ENCODE results near the gene LRRTM2. TPM values are rescaled to one million over a fixed set of nuclear protein-coding genes. Genes with fewer than 3 reads are reported as not detected.

The LRRTM2 gene
- total RNA-seq, 3 donors from 2014 or later, result 0.06 to 0.60 (median 0.24) TPM

DNA sequence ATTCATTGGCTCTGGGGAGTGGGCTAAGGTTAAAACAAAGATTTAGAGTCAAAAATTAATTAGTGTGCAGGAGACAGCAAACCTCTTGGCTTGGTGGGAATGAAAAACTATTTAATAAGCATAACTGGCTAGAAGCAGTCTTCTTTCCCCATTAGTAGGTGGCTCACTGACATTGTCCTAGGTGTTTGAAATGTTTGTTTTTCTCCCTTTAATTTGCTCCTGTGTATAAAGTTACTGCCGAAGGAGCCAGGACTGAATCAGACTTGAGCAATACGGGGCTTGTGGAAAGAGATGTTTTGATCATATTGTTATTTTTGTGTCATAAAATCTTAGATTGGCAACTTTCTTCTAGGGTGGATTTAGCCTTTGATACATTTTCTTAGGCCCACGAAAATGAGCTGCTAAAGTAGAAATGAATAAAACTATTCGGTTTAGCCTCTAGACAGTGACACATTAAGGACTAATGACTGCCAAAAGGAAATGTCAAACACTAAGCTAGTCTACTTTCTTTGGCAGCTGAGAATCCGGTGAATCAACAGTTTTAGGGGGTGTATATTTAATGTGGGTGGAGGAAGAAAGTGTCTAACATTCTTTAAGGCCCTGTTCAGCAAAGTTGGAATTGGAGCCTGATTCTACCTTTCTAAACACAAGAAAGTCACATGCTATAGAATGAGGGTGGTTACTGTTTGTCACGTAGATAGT is 30.2 kb downstream of the LRRTM2 start:
- no peak overlapping the region for H3K4me3 ChIP-seq
- no peaks in the 10 kb centered on the region for H3K9me3 ChIP-seq
- intact Hi-C loops (cut with DNase I, micrococcal nuclease), result no loop called here
- TF ChIP-seq, protein P1, sequence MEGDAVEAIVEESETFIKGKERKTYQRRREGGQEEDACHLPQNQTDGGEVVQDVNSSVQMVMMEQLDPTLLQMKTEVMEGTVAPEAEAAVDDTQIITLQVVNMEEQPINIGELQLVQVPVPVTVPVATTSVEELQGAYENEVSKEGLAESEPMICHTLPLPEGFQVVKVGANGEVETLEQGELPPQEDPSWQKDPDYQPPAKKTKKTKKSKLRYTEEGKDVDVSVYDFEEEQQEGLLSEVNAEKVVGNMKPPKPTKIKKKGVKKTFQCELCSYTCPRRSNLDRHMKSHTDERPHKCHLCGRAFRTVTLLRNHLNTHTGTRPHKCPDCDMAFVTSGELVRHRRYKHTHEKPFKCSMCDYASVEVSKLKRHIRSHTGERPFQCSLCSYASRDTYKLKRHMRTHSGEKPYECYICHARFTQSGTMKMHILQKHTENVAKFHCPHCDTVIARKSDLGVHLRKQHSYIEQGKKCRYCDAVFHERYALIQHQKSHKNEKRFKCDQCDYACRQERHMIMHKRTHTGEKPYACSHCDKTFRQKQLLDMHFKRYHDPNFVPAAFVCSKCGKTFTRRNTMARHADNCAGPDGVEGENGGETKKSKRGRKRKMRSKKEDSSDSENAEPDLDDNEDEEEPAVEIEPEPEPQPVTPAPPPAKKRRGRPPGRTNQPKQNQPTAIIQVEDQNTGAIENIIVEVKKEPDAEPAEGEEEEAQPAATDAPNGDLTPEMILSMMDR (IDR thresholded peaks at IDR 0.05), result no peak
- no peaks in the 10 kb centered on the region for H3K36me3 ChIP-seq (ENCODE audit: low read depth)
- ATAC-seq (no peak), DNase-seq (no peak)
- no peaks in the 10 kb centered on the region for H3K4me1 ChIP-seq (ENCODE audit: low read depth)

DNA sequence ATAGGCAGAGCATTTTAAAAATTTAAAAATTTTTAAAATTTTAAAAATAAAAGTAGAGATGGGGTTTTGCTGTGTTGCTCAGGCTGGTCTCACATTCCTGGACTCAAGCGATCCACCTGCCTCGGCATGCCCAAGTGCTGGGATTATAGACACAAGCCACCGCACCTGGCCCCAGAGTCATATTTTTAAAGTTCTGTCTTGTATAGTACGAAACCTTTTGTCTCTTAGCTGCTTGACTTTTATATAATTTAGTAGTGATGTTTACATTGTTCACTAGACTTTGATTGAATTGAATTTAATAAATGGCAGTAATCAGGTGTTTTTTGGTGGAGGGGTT is 31.0 kb downstream of the LRRTM2 start:
- TF ChIP-seq, protein P1 (IDR thresholded peaks at IDR 0.05), result no peak
- no peak for ATAC-seq
- no peak for DNase-seq
- no peak overlapping the region for H3K4me3 ChIP-seq
- no peaks in the 10 kb centered on the region for H3K9me3 ChIP-seq
- no peaks in the 10 kb centered on the region for H3K4me1 ChIP-seq (ENCODE audit: low read depth)
- intact Hi-C loops (cut with DNase I, micrococcal nuclease), result no loop called here
- no peaks in the 10 kb centered on the region for H3K36me3 ChIP-seq (ENCODE audit: low read depth)

DNA sequence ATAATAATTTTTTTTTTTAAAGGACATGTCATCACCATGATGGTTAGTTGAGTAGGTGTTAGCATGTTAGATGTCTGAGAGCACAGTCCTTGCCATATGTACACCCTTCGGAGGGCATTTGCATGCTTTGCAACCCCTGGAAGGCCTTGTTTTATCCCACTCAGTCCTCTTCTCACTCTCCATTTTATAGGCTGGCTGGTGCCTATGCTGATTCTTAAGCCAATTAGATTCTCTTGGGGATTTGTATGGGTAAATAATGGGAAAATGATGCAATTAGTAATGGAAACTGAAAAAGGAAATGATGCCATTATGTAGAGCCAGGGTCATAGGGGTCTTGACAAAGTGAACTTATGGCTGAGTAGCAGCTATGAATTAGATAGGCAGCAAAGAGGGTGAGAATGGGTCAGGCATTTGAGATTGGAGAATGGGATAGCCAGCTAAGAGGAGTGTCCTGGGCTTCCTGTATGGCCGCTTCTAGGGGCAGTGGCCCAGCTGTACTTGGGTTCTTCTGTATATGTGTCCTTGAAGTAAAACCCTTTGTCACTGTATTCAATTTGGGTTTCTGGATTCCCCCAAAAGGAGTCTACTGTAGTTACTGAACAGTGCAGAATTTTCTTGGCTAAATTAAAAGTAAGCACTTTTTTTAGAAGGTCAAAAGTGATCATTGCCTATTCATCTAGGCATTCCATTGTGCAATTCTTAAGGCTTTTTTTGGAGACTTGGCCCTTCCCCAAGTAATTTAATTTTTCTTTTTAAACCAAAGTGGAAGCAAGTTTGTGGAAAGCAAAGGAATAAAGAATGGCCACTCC is 31.6 kb downstream of the LRRTM2 start:
- H3K4me1 ChIP-seq (ENCODE audit: low read depth), result no peaks in the 10 kb centered on the region
- DNase-seq (no peak), ATAC-seq (no peak)
- intact Hi-C loops (cut with DNase I, micrococcal nuclease), result no loop called here
- no peaks in the 10 kb centered on the region for H3K36me3 ChIP-seq (ENCODE audit: low read depth)
- no peak overlapping the region for H3K4me3 ChIP-seq
- TF ChIP-seq, protein P1 (IDR thresholded peaks at IDR 0.05), result no peak
- no peaks in the 10 kb centered on the region for H3K9me3 ChIP-seq

DNA sequence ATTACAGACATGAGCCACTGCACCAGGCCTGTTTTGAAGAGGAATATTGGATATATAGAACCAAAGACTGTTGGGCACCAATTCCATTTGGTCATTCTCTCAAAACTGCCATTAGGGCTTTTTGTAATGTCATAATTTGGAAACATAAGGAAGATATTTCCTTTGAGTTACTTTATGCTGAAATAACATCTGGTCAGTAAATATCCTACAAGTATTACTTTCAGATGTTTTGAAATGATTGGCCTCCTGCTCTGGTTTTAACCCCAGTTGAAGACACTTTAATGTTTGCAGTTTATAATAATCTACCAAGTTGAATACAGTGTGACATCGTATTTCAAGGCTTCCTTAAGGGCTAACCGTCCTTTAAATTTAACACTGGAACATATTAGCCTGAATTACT is 33.6 kb downstream of the LRRTM2 start:
- Histone ChIP-seq H3K9me3 (no peaks in the 10 kb centered on the region), H3K4me1 (ENCODE audit: low read depth) (no peaks in the 10 kb centered on the region), H3K36me3 (ENCODE audit: low read depth) (no peaks in the 10 kb centered on the region), H3K4me3 (no peak overlapping the region)
- no peak for ATAC-seq
- intact Hi-C loops (cut with DNase I, micrococcal nuclease), result no loop called here
- TF ChIP-seq, protein P1 (IDR thresholded peaks at IDR 0.05), result no peak
- no peak for DNase-seq

DNA sequence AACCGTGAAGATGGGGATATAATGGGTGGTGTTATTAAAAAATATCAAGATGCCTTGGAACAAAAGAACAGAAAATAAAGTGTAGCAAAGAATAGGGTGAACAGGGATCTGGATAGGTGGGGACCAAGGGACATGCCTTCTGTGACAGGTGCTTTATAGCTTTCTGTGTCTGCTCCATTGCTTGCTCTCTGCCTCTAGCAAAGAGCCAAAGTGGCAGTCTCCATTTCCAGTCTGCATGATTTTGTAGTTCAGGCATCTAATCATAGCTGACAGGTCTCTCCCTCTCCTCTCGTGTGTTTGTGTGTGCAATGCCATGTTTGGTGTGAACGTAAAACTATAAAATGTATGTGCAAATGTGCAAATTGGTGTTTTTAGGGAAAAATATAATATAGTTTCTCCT is 35.0 kb downstream of the LRRTM2 start:
- no peak for ATAC-seq
- Histone ChIP-seq H3K4me1 (ENCODE audit: low read depth) (no peaks in the 10 kb centered on the region), H3K36me3 (ENCODE audit: low read depth) (no peaks in the 10 kb centered on the region), H3K9me3 (no peaks in the 10 kb centered on the region), H3K4me3 (no peak overlapping the region)
- no peak for DNase-seq
- intact Hi-C loops (cut with DNase I, micrococcal nuclease), result no loop called here
- TF ChIP-seq, protein P1 (IDR thresholded peaks at IDR 0.05), result no peak
